Adrenal gland (tissue), 5 donors: ENCODE measurements around the gene XPR1.

Experiments used
- POLR2A ChIP-seq, 2 donors: fragments of 450-650 bp; IDR thresholded peaks; one replicate each; pipeline ENCODE4 v1.6.1; 2017; ENCODE audit warnings: antibody characterized with exemption in 2 of 2, mild to moderate bottlenecking in 2 of 2, moderate library complexity in 1 of 2
- TF ChIP-seq, protein P1 (sequence below), 6 experiments: fragments of 450-650 bp in 4 of 6; fragments of 200-600 bp in 2 of 6; sonication (generic) in 1 of 6; IDR thresholded peaks; 1 replicate in 5 of 6; 2 replicates in 1 of 6; pipeline versions ENCODE4 v1.5.1 to v1.8.0; 2016 to 2021; ENCODE audit warnings: antibody characterized with exemption in 6 of 6, mild to moderate bottlenecking in 2 of 6, moderate library complexity in 1 of 6
- donor health status: DM: no; HTN: no; CAD: no.

DNA sequence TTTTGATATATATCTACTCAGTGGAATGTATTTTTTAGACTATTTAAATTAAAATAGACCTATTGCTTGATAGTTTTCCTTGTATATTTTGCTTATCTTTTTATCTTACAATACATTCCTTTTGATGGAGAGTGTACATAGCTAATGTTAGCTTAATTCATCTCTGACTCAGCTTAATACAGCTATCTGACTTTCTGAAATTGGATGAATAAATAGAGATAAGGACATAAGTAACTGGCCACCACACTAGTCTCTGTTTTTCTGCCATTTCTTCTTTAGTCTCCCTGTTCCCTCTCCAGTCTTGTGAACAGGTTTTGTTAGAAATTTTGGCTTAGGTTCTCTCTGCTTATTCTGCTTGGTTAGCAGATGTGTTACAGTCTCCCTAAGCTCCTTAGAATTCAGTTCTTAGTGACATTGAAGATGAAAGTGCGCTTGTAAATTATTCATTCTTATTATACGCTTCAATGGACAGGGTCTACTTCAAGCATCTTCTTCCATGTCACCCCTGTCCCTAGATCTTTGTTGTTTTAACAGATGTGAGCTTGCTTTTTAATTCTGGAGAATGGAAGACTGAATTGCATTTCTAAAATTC, 59.6 kb downstream of the XPR1 start:
- TF ChIP-seq, protein P1, sequence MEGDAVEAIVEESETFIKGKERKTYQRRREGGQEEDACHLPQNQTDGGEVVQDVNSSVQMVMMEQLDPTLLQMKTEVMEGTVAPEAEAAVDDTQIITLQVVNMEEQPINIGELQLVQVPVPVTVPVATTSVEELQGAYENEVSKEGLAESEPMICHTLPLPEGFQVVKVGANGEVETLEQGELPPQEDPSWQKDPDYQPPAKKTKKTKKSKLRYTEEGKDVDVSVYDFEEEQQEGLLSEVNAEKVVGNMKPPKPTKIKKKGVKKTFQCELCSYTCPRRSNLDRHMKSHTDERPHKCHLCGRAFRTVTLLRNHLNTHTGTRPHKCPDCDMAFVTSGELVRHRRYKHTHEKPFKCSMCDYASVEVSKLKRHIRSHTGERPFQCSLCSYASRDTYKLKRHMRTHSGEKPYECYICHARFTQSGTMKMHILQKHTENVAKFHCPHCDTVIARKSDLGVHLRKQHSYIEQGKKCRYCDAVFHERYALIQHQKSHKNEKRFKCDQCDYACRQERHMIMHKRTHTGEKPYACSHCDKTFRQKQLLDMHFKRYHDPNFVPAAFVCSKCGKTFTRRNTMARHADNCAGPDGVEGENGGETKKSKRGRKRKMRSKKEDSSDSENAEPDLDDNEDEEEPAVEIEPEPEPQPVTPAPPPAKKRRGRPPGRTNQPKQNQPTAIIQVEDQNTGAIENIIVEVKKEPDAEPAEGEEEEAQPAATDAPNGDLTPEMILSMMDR (IDR thresholded peaks at IDR 0.05) = no peak
- TF ChIP-seq POLR2A (IDR thresholded peaks at IDR 0.05) = no peak
